Esophagus muscularis mucosa (tissue), 4 donors: ENCODE results near the gene COMMD7. TPM values are rescaled to one million over a fixed set of nuclear protein-coding genes. Genes with fewer than 3 reads are reported as not detected.
"Not testable (repeated sequence)": the region's sequence is repeated elsewhere in the genome, so short reads cannot be mapped to it uniquely, and the experiment has no call there.

Experiments used
- DNase-seq: peaks from one replicate; pipeline ENCODE4 v3.0.0-alpha.2; 2017; ENCODE audit errors: extremely low spot score
- H3K27ac ChIP-seq, 4 donors: fragments of 200-600 bp; sonication (generic); replicated peaks in 1 of 4; 1 replicate in 3 of 4; 2 replicates in 1 of 4; pipeline ENCODE4 v1.5.1; 2016 to 2019; ENCODE audit warnings: mild to moderate bottlenecking in 1 of 4
- H3K27me3 ChIP-seq, 4 donors: fragments of 200-600 bp; sonication (generic); one replicate each; pipeline versions ENCODE4 v1.5.1 to v1.6.0; 2016 to 2019
- H3K36me3 ChIP-seq, 4 donors: fragments of 200-600 bp; sonication (generic); one replicate each; pipeline ENCODE4 v1.5.1; 2016 to 2019
- H3K4me1 ChIP-seq, 4 donors: fragments of 200-600 bp; sonication (generic); one replicate each; pipeline ENCODE4 v1.5.1; 2016 to 2019
- H3K4me3 ChIP-seq, 4 donors: fragments of 200-600 bp; sonication (generic); 1 replicate in 2 of 4; 2 replicates in 2 of 4; pipeline ENCODE4 v1.5.1; 2016 to 2019; ENCODE audit warnings: mild to moderate bottlenecking in 4 of 4, moderate library complexity in 1 of 4
- H3K9me3 ChIP-seq, 4 donors: fragments of 200-600 bp; sonication (generic); 1 replicate in 3 of 4; 2 replicates in 1 of 4; pipeline ENCODE4 v1.5.1; 2016 to 2019
- CTCF ChIP-seq, 3 experiments: fragments of 200-600 bp in 2 of 3; fragments of 450-650 bp in 1 of 3; sonication (generic) in 2 of 3; IDR thresholded peaks; one replicate each; pipeline ENCODE4 v1.5.1; 2017 to 2019; ENCODE audit warnings: antibody characterized with exemption in 3 of 3, mild to moderate bottlenecking in 2 of 3, moderate library complexity in 1 of 3
- EP300 ChIP-seq: sonication (generic); formaldehyde crosslinking; IDR thresholded peaks from one replicate; pipeline ENCODE4 v1.6.1; 2017; ENCODE audit warnings: antibody characterized with exemption
- POLR2A ChIP-seq: fragments of 450-650 bp; IDR thresholded peaks from one replicate; pipeline ENCODE4 v1.6.1; 2017; ENCODE audit warnings: antibody characterized with exemption, moderate library complexity, mild to moderate bottlenecking, low read depth
- POLR2AphosphoS5 ChIP-seq, 2 donors: sonication (generic); formaldehyde crosslinking; IDR thresholded peaks; one replicate each; pipeline ENCODE4 v1.6.1; 2017; ENCODE audit warnings: antibody characterized with exemption in 2 of 2
- WGBS: methylation state at CpG from one replicate; pipeline ENCODE4 v1.1.5; 2018; 5-methylcytosine and 5-hydroxymethylcytosine counted together
- intact Hi-C: fragments of 100-400 bp; cut with DNase I; formaldehyde crosslinking; loops from one replicate; pipeline ENCODE4 v1.15.1; 2023
- total RNA-seq, 4 donors: library from RNA; depleted of rRNA; stranded (reverse); fragments of >200 nt; gene quantifications; one replicate each; pipeline versions ENCODE4 v1.1.0 to v1.2.1, GENCODE V29; 2016

The COMMD7 gene
- total RNA-seq, 4 donors from 2014 or later: 24.5 to 35.2 (median 30.9) TPM

- Histone ChIP-seq H3K4me1 (peaks cover 0 to 25% (median 15%) of the 10 kb centered on the region in 4 donors), H3K27ac (no peak overlapping the region), H3K9me3 (no peaks in the 10 kb centered on the region), H3K36me3 (peaks cover under 1 to 49% (median 28%) of the 10 kb centered on the region in 4 donors), H3K4me3 (no peak overlapping the region), H3K27me3 (no peaks in the 10 kb centered on the region)
- DNase-seq: no peak
- WGBS: 77% methylated on average over 4 of the region's 4 CpGs
- intact Hi-C loops: no loop called here
- TF ChIP-seq POLR2A (no peak), EP300 (no peak), POLR2AphosphoS5 (IDR thresholded peaks at IDR 0.05) (no peak), CTCF (IDR thresholded peaks at IDR 0.05) (no peak)
Observed at GRCh38 chr20:32731882-32732266, 11.4 kb downstream of the COMMD7 start.

GRCh38 chr20:32729334-32729733, 13.9 kb downstream of the COMMD7 start:
- H3K36me3 ChIP-seq: peaks cover 16 to 56% (median 45%) of the 10 kb centered on the region in 4 donors

GRCh38 chr20:32728435-32728834, 14.8 kb downstream of the COMMD7 start:
- intact Hi-C loops, H3K4me3 ChIP-seq, H3K9me3 ChIP-seq, H3K27me3 ChIP-seq, H3K27ac ChIP-seq, DNase-seq: not testable (repeated sequence)
- 91% methylated on average over 6 of the region's 6 CpGs for WGBS
- peaks cover 0 to 25% (median 15%) of the 10 kb centered on the region in 4 donors for H3K4me1 ChIP-seq
- peaks cover 16 to 54% (median 45%) of the 10 kb centered on the region in 4 donors for H3K36me3 ChIP-seq

More at GRCh38 chr20:32729334-32729733, 13.9 kb downstream of the COMMD7 start:
- WGBS: 94% methylated on average over 5 of the region's 5 CpGs
- intact Hi-C loops, H3K27me3 ChIP-seq, H3K9me3 ChIP-seq, H3K4me3 ChIP-seq, H3K27ac ChIP-seq, DNase-seq: not testable (repeated sequence)
- H3K4me1 ChIP-seq: peaks cover 0 to 25% (median 15%) of the 10 kb centered on the region in 4 donors

- 53% methylated on average over 7 of the region's 7 CpGs for WGBS
- no peaks in the 10 kb centered on the region for H3K9me3 ChIP-seq
- TF ChIP-seq POLR2AphosphoS5 (IDR thresholded peaks at IDR 0.05) (no peak), POLR2A (no peak), CTCF (IDR thresholded peaks at IDR 0.05) (no peak), EP300 (no peak)
- H3K36me3 ChIP-seq: peaks cover 16 to 52% (median 42%) of the 10 kb centered on the region in 4 donors
- intact Hi-C loops: no loop called here
- H3K27ac ChIP-seq: no peak overlapping the region
- no peak for DNase-seq
- H3K4me1 ChIP-seq: peaks cover 0 to 25% (median 15%) of the 10 kb centered on the region in 4 donors
- H3K27me3 ChIP-seq: no peaks in the 10 kb centered on the region
- H3K4me3 ChIP-seq: no peak overlapping the region
Observed at GRCh38 chr20:32727683-32728082, 15.6 kb downstream of the COMMD7 start.

DNA sequence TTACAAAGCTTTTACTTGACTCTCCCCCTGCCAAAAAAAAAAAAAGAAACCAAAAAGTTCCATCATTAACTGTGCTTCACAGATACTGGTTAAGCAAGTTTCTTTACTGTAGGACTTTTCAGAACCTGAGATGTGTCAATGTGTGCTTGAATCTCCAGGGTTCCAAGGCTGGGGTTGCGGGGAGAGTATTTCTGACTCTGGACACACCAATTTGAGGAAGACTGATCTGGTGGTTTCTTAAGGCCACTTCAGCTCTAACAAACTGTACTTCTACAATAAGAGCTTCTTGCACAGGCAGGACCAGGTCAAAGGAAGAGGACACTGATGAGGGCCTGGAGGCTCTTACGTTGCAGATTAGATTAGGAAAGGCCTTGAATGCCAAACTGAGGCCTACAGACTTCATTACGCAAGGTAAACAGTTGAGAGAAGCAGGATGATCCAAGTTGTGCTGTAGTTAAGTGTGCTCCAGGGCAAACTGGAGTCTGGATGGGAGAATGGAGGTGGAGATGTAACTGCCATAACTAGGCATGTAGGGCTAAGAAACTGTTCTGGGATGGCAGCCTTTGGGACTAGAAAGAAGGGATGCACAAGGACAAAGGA, 24.4 kb downstream of the COMMD7 start:
- peaks cover 12 to 85% (median 53%) of the 10 kb centered on the region in 4 donors for H3K36me3 ChIP-seq
- H3K4me3 ChIP-seq: no peak overlapping the region
- intact Hi-C loops: no loop called here
- peaks cover 0 to 10% (median 2%) of the 10 kb centered on the region in 4 donors for H3K4me1 ChIP-seq
- no peak overlapping the region for H3K27ac ChIP-seq
- DNase-seq: no peak
- no peaks in the 10 kb centered on the region for H3K9me3 ChIP-seq
- WGBS: 95% methylated on average over 3 of the region's 3 CpGs
- TF ChIP-seq EP300 (no peak), CTCF (IDR thresholded peaks at IDR 0.05) (no peak), POLR2AphosphoS5 (IDR thresholded peaks at IDR 0.05) (no peak), POLR2A (no peak)
- no peaks in the 10 kb centered on the region for H3K27me3 ChIP-seq

- Histone ChIP-seq H3K27ac (no peak overlapping the region), H3K4me3 (no peak overlapping the region), H3K36me3 (peaks cover 0 to 55% (median 23%) of the 10 kb centered on the region in 4 donors), H3K4me1 (peaks cover 0 to 18% (median 8%) of the 10 kb centered on the region in 4 donors), H3K9me3 (no peaks in the 10 kb centered on the region), H3K27me3 (no peaks in the 10 kb centered on the region)
- no peak for DNase-seq
- no peak for TF ChIP-seq CTCF (IDR thresholded peaks at IDR 0.05)
- TF ChIP-seq POLR2AphosphoS5 (IDR thresholded peaks at IDR 0.05): no peak
- no peak for TF ChIP-seq EP300
- TF ChIP-seq POLR2A: no peak
- WGBS: 82% methylated on average over 4 of the region's 4 CpGs
- intact Hi-C loops: no loop called here
Observed at GRCh38 chr20:32711346-32711745, 31.9 kb downstream of the COMMD7 start.
